B cell (primary cell): Measurements from ENCODE around the gene KRT39.

ENCODE experiments used
- EZH2 ChIP-seq: IDR thresholded peaks from 2 replicates; pipeline ENCODE4 v1.6.1; 2012; ENCODE audit warnings: borderline replicate concordance, low read depth, mild to moderate bottlenecking, moderate library complexity, low read length; ENCODE audit not compliant: insufficient read depth, poor library complexity, severe bottlenecking
- TF ChIP-seq, protein P1 (sequence below): fragments of 200-600 bp; IDR thresholded peaks from one replicate; pipeline ENCODE4 v1.8.0; 2022; ENCODE audit warnings: antibody characterized with exemption, mild to moderate bottlenecking

DNA sequence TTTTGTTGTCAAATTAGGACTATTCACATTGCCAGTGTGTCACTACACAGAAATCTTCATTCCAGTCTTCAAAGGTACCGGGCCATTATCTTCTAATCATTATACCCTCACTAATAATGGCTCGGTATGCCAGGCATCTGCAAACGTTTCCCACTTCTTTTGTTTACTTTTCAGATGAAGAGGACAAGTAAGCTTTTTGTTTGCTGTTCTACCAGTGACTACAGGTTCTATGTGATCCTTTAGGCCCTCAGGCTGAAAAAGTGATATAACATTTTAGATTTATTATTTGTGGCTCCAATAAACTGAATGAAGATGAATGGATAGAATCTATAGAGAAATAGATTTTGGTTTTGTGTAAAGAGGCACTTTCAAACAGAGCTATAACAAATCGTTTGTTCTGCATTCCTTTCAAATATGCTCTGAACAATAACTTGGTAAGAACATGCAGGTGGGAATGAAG is 42.6 kb upstream of the KRT39 start:
- TF ChIP-seq, protein P1, sequence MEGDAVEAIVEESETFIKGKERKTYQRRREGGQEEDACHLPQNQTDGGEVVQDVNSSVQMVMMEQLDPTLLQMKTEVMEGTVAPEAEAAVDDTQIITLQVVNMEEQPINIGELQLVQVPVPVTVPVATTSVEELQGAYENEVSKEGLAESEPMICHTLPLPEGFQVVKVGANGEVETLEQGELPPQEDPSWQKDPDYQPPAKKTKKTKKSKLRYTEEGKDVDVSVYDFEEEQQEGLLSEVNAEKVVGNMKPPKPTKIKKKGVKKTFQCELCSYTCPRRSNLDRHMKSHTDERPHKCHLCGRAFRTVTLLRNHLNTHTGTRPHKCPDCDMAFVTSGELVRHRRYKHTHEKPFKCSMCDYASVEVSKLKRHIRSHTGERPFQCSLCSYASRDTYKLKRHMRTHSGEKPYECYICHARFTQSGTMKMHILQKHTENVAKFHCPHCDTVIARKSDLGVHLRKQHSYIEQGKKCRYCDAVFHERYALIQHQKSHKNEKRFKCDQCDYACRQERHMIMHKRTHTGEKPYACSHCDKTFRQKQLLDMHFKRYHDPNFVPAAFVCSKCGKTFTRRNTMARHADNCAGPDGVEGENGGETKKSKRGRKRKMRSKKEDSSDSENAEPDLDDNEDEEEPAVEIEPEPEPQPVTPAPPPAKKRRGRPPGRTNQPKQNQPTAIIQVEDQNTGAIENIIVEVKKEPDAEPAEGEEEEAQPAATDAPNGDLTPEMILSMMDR, result no peak
- TF ChIP-seq EZH2, result no peak
